HG02610 (cell line): ENCODE data around the gene TBCCD1.

ENCODE experiments used
- ATAC-seq: cut with Tn5 transposase; IDR thresholded peaks from one replicate; pipeline ENCODE4 v1.9.1; 2021; ENCODE audit warnings: mild to moderate bottlenecking, moderate library complexity; ENCODE audit not compliant: unreplicated experiment

Gene TBCCD1, protein sequence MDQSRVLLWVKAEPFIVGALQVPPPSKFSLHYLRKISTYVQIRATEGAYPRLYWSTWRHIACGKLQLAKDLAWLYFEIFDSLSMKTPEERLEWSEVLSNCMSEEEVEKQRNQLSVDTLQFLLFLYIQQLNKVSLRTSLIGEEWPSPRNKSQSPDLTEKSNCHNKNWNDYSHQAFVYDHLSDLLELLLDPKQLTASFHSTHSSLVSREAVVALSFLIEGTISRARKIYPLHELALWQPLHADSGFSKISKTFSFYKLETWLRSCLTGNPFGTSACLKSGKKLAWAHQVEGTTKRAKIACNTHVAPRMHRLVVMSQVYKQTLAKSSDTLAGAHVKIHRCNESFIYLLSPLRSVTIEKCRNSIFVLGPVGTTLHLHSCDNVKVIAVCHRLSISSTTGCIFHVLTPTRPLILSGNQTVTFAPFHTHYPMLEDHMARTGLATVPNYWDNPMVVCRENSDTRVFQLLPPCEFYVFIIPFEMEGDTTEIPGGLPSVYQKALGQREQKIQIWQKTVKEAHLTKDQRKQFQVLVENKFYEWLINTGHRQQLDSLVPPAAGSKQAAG

GRCh38 chr3:186567072-186567921 is at the start of gene TBCCD1:
Gene TBCCD1 (minus strand): TSS chr3:186567339. CDS start chr3:186564329, 3,010 bp downstream.
- ATAC-seq: peak; percentile 46

- no peak for ATAC-seq
Measured at GRCh38 chr3:186616299-186616617, 49.1 kb upstream of the TBCCD1 start.

DNA sequence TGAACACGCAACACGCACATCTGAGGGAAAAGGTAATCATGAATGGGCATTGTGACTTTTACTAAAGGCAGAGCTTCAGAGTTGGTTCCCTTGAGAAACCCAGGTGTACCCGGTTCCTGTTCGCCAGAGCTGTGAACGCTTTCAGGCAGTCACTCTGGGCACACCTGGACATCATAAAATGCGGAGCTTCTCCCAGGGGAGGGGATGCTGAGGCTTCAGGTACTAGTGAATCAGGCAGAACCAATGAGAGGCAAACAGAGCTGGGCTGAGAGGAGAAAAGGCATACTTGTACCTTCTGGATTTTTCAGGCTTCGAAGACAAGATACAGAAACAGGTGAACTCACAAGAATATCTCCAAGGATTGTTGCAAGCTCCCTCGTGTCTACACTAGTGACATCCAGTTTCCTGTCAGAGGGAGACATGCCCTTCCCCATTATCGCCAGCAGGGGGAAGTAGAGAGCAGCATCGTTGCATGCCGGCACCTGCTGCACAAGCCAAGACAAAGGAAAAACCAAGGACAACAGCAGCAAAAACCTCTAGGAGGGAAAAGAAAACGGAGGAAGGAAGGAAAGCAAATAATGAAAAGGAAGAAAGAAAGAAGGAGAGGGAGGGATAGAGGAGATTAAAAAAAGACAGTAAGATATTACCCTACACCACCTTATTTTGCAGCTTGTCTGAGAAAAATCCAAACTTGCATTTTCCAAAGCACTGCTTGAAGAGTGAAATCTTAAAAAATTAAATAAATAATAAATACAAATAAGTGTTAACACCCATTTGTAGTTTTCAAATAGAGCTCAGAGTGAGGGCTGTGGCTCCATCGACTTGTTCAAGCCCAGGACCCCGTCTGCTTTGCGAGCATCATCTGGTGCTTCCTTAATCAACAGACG is 47.7 kb upstream of the TBCCD1 start:
- ATAC-seq: no peak

DNA sequence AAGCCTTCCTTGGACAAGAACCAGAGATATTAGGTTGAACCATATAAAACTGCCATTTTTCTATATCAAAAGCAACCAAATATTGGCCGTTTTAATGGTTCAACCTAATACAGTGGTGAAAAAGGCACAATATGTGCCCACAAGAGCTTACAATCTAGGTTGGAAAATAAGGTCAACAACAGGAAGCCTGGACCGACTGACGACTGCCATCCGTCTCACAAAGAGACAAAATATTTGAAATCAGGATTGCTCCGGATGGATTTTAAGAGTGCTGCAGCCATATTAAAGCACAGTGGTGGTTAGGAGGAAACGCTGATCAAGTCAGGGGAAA is 47.1 kb upstream of the TBCCD1 start:
- ATAC-seq: no peak

GRCh38 chr3:186613637-186614265 is 46.6 kb upstream of the TBCCD1 start:
- ATAC-seq: no peak

DNA sequence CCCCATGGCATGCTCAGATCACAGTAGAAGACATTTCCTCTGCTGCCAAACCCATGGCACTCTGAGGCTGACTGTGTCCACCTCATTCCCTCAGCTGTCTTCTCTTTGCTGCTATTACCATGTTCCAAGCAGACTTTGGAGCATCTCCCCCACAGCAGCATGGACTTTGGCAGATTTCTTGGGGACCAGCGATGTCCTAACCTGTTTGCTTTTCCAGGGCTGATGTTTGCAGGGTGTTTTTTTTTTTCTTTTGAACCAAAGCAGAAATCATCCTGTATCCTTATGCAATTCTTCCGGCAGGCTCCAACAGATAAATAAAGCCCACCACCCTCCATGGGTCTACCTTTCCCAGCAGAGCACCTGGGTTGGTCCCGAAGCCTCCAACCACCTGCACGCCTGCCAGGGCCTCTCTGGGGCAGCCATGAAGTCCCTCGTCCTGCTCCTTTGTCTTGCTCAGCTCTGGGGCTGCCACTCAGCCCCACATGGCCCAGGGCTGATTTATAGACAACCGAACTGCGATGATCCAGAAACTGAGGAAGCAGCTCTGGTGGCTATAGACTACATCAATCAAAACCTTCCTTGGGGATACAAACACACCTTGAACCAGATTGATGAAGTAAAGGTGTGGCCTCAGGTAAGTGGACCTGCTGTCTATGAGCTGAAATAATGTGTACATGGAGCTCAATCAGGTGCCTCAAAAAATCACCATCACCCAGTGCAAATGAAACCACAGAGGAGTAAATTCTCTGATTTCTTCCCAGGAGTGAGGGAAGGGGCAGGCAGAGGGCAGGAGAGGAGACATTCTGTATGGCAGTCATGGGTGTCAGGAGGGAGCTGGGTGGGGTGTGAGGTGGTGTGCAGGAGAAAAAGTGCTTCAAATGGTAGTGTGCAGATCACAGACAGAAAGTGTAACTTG is 45.8 kb upstream of the TBCCD1 start, which contains the start of gene AHSG:
Gene AHSG (plus strand): TSS at position 340 of the 916 bp plus-strand sequence. CDS start 82 bp downstream, at position 422.
- ATAC-seq: no peak

- no peak for ATAC-seq
Measured at GRCh38 chr3:186612065-186612464, 44.9 kb upstream of the TBCCD1 start.

DNA sequence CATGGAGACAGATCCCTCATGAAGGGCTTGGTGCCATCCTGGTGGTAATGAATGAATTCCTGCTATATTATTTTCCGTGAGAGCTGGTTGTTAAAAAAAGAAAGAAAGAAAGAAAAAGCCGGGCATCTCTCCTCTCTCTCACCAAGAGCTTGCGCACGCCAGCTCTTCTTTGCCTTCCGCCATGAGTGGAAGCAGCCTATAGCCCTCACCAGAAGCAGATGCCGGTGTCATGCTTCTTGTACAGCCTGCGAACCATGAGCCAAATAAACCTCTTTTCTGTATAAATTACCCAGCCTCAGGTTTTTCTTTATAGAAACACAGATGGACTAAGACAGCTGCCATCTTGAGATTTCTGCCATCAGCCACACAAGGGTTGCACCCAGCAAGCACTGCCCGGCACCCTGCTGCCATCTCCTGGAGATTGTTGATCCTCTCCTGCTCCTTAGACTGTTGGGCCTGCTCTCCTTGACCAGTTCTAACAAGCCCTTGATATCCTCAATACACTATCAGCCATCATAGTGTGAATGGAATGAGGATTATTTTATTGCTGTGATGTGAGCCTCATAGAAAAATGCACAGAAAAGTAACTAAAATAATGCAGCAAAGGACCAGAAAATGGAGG is 42.2 kb upstream of the TBCCD1 start:
- no peak for ATAC-seq

GRCh38 chr3:186608624-186609215 is 41.6 kb upstream of the TBCCD1 start:
- ATAC-seq: no peak

DNA sequence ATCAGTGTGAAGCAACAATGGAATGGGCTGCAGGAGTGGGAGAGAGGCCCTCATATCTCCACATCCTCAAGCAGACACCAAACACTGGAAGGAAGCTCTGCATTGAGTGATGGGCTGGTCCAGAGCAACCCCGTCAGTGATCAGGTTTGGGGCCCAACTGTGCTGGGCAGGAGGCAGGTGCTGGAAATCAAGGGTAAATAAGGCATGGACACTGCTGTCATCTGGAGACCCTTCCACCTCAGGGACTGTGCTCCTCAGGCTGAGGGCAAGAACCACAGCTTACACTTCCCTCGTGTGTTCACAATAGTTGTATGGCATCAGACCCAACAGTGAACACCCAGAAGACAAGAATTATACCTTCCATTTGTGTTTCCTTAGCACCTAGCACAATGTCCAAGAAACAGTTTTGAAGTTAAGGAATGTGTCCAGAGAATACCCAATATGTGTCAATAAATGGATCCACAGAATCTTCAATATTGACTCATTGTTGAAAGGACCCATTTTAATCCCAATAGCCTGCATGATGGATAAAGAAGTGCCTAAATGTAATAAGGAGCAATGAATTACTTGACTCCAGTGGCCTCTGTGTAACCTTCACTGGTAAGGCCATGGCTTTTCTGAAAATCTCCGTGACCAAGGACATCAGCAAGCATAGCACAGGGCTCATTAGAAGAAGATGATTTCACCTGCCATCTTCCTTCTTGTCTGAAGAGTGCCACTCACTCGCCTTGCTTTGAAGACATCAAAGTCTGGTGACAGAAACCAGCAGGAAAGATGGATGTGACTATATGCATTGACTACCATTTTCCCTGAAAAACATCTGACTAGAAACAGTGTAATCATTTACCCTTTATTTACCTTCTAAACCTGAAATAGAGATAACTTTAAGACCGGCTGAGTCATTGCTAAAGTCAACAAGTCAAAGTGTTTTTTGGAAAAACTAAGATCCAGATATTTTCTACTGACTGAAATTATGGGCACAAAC is 38.7 kb upstream of the TBCCD1 start:
- ATAC-seq: no peak

GRCh38 chr3:186605078-186605477 is 37.9 kb upstream of the TBCCD1 start:
- ATAC-seq: no peak

DNA sequence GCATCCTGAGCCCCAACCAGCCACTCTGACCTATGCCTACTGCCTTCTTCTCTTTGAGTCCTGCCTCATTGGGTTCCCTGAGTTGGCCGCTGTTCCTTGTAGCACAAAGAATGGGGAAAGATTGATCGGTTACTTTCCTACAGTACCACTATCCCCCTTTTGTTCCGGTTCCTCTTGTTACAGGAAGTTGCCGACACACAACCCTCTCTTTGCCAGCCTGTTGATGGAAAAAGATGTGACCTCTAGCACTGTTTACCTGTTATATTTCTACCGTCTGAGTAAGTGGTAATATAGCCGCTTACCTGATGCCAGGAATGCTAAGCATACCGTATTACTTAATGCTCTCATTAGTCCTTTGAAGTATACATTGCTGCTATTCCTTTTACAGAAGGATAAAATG is 36.0 kb upstream of the TBCCD1 start:
- ATAC-seq: no peak

GRCh38 chr3:186600896-186601295 is 33.8 kb upstream of the TBCCD1 start:
- no peak for ATAC-seq

DNA sequence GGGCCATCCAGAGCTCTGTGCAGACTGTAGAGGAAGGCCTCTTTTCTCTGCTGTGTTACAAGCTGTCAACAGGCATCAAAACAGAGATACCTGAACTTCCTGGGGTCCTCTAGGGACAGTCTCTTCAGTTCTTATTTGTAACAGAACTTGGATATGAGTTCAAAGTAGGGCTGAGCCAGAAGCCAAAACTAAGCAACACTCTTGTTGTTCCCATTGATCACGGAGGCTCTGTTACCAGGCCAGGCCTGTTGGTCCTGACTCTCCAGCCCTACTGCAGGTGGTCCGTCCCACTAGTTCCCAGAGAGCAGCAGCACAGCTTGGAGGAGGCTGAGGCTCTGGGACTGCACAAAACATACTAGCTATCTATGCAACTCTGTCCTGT is 32.6 kb upstream of the TBCCD1 start:
- ATAC-seq: no peak

GRCh38 chr3:186599142-186599784 is 32.1 kb upstream of the TBCCD1 start:
- ATAC-seq: no peak

GRCh38 chr3:186598794-186599141 is 31.6 kb upstream of the TBCCD1 start:
- ATAC-seq: no peak
